HG03196 (cell line): ENCODE data around the gene EPB41L2.
"Not testable (repeated sequence)": the region's sequence is repeated elsewhere in the genome, so short reads cannot be mapped to it uniquely, and the experiment has no call there.

Experiments used
- ATAC-seq: cut with Tn5 transposase; IDR thresholded peaks from one replicate; pipeline ENCODE4 v1.9.1; 2021; ENCODE audit not compliant: unreplicated experiment

Gene EPB41L2

GRCh38 chr6:131005439-131006016, 57.5 kb downstream of the EPB41L2 start:
- ATAC-seq: no peak

- ATAC-seq: no peak
Measured at GRCh38 chr6:131004936-131005335, 58.1 kb downstream of the EPB41L2 start.

- ATAC-seq: no peak
Measured at GRCh38 chr6:131004387-131004755, 58.7 kb downstream of the EPB41L2 start.

DNA sequence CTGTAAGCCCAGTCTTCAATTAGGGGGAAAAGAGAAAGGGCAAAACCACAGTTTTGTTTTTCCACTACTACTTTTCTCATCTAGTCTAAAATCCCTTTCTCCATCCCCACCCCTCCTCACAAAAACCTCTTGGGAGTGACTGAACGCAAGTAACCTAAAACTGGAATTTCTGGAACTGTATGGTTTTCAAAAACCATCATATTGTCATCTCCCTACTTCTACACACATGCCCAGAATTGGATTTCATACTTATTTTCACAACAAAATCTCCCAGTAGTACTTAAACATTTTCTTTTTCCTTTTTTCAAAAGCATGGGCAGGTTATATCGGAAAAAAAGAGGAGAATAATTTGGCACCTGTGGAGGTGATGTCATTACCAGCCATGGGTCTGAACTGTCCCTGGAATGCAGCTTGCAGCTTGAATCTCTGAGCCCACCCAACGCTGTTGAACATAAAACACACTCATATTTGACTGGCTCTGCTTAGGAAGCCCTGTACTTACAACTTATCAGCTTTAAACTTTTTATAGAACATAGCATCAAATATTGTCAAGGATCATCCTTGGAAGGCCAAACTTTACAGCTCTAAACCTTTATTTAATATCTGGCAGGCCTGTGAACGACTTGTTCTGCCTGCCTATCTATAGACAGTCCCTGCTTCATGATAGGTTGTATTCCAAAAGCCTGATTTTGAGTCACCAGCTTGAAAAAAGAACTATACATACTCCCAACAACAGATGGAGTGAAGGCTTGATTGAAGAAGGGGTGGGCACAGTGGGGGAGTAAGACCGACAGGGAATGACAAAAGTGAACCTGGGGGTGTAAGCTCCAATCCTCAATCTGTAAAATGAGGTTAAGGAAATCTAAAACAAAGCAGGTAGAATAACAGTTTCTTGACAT, 59.3 kb downstream of the EPB41L2 start:
- no peak for ATAC-seq

DNA sequence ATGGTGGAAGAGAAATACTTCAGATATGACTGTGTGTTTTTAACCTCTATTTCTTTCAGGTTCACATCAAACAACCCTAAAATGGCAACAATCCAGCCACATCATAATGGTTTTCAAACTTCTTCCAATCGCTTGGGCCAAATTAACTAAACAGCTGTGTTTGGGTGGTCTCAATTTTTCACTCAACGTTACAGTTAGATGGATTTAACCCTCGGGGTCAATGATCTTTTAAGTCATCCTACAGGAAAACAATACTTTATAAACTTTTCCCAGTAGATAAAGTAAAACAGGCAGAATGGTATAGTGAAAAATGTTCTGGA, 60.4 kb downstream of the EPB41L2 start:
- ATAC-seq: no peak

DNA sequence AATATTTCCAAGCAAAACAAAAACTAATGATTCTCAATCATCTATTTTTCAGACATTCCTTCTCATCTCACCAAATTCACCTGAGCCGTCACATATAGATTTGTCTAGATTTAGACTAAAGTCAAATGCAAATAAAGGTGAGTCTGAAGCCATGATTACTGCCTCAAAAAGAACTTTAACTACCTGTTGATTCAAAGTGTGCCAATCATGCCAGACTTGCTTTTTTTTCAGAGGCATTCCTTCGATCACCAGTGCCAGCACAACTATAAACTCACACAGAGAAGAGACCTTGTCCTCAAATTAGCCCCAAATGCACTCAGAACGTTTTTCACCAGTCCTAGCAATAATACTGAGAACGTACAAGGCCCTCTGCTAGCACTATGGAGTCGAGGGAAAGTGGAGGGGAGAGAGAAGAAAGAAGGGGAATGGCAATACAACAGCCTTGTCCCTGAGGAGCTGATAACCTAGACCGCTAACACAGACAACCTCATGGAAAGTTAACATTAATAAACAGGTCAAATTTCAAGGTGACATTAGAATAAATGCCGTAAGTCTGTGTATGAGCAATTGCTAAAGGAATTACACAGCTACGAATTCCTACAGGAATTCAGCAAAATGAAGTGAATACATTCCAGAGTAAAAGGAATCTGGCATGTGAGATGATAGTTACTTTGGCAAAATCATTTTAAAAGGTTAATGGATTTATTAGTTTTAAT, 60.9 kb downstream of the EPB41L2 start:
- no peak for ATAC-seq

GRCh38 chr6:131001111-131001736, 61.8 kb downstream of the EPB41L2 start:
- ATAC-seq: no peak

DNA sequence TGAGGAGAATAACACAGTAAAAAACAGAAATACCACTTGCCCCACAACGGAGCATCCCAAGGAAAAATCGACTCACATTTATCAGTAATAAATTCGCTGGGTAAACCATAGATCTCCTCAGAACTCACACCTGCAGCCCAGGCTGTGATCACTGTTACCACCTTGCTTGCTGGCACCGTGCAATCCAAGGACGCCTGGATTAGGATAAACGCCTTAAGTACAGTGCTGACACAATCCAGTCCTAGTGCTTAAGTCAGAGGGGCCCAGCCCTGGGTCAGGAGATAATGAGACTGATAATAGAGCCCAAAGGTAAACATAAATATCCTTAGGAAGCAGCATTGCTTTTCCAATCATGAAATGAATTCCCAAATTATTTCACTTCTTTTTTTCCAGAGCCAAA, 62.5 kb downstream of the EPB41L2 start:
- ATAC-seq: no peak

DNA sequence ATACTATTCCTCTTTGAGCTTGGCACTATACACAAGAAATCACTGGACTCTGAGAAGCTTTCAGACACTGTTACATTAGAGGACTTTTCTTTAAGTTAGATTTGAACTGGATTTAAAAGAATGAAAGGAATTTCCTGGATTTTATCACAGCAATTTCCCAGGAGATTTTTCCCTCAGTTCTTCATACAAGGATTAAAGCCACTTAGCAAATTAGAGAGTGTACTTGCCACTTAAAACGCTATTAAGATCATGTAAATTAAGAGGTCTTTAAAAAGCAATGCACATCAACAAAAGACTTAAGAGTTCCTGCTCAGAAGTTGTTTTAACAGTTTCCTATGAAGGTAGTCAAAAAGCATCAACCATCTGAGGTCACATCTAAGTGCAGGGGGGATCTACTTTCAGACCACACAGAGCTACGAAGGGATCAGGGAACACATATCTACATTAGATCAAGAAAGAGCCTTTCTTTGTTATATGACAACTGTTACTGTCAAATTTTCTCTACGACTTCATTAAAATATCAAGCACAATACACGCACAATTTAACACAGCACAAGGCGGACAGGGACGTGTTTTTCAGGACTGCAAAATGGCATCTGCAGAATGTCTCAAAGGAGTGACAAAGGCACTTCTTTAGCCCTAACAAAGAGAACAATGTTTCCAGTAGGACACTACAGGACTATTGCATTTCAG, 65.8 kb downstream of the EPB41L2 start:
- ATAC-seq: no peak

GRCh38 chr6:130996635-130997034, 66.4 kb downstream of the EPB41L2 start:
- no peak for ATAC-seq

GRCh38 chr6:130995783-130996447, 67.1 kb downstream of the EPB41L2 start:
- ATAC-seq: no peak

DNA sequence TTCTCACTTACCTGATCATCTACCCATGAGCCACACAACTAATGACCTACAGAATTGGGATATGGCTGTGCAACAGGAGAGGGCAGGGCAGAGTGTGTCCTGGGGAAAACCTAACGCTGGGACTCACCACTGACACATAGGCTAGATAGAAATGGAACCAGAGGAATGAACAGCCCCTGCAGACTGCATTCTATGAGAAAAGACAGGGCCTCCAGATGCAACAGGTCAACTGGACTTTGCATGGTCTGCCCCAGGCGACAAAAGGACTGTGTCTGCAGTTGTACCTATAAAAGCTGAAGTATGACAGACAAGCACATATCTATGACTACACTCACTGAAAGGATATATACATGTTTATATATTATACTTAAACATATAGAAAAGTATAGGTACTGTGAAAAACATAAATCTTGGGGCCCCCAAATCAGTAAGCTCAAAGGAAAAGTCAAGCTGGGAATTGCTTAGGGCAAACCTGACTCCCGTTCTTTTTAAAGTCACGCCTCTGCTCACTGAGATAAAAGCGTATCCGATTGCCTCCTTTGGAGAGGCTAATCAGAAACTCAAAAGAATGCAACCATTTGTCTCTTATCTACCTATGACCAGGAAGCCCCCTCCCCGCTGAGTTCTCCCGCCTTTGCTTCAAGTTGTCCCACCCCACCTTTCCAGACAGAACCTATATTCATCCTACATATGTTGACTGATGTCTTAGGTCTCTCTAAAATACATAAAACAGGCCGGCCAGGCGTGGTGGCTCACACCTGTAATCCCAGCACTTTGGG, 68.5 kb downstream of the EPB41L2 start:
- ATAC-seq: no peak

DNA sequence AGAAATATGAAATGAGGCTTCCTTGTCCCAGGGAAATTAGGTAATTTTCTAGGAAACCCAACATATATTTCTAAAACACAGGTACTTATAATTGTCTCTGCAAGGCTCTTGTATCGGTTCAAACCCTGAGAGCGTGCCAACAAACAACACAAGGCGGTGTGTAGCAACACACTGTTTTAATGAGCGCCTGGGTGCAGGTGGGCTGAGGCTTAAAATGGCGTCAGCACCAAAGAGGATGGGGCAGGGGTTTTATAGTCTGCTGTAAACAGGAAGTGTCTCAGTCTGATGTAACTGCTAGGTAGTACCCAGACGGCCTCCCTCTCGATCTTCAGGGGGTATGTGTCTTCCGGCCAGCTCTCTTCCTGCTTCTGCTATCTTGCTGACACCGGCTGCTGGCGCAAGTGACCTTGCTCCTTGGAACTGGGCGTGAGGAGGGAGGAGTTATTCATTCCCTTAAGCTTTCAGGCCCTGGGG, 69.7 kb downstream of the EPB41L2 start:
- ATAC-seq: no peak

GRCh38 chr6:130991422-130992137, 71.5 kb downstream of the EPB41L2 start:
- no peak for ATAC-seq

GRCh38 chr6:130987539-130987938, 75.5 kb downstream of the EPB41L2 start:
- ATAC-seq: not testable (repeated sequence)

DNA sequence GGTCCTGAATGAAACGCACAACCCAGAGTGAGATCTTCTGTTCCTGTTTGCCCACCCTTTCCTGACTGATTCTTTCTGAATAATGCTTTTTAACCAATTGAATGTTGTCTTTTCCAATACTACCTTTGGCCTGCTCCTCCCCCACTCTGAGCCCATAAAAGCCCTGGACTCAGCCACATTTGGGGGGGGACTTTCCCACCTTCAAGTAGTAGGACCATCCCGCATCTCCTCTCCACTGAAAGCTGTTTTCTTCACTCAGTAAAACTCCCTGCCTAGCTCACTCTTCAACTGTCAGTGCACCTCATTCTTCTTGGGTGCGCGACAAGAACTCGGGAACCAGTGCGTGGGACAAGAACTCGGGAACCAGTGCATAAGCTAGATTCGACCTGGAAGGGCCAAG, 77.9 kb downstream of the EPB41L2 start:
- no peak for ATAC-seq

DNA sequence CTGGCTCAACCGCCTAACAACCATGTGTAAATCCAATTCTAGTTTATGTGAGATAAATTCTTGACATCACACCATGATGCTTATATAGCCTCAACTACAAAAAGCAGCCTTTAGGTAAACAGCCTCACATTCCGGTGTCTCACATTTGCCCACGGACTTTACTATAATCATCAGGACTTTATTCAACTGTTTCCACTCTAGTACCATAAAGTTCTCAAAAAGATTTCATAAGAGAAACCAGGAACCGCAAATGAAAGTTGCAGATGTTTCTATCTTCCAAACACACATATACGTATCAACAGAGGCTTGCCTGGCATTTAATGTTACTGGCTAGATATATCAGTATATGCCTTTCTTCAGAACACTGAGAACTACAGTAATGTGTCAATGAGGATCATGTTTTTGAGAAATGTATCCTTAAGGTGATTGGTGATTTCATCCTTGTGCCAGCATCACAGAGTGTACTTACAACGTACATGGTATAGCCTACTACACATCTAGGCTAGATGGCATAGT, 80.0 kb downstream of the EPB41L2 start:
- no peak for ATAC-seq

- ATAC-seq: no peak
Measured at GRCh38 chr6:130982135-130982534, 80.9 kb downstream of the EPB41L2 start.

- no peak for ATAC-seq
Measured at GRCh38 chr6:130981409-130981808, 81.6 kb downstream of the EPB41L2 start.
